HG02885 (cell line): Measurements from ENCODE around the gene PCNX2.

Source experiments
- ATAC-seq: cut with Tn5 transposase; IDR thresholded peaks from one replicate; pipeline ENCODE4 v1.9.1; 2021; ENCODE audit warnings: mild to moderate bottlenecking; ENCODE audit not compliant: unreplicated experiment, poor library complexity

Gene PCNX2

GRCh38 chr1:233316473-233316872, 20.9 kb upstream of the PCNX2 start:
- ATAC-seq, result no peak

GRCh38 chr1:233315718-233316301, 20.3 kb upstream of the PCNX2 start:
- ATAC-seq, result no peak

GRCh38 chr1:233313434-233314155, 18.1 kb upstream of the PCNX2 start:
- ATAC-seq, result no peak

- ATAC-seq, result no peak
Observed at GRCh38 chr1:233304489-233305102, 9.1 kb upstream of the PCNX2 start.

- no peak for ATAC-seq
Observed at GRCh38 chr1:233300326-233300725, 4.8 kb upstream of the PCNX2 start.

- ATAC-seq, result no peak
Observed at GRCh38 chr1:233299450-233299849, 3.9 kb upstream of the PCNX2 start.

GRCh38 chr1:233295975-233296322, 424 bp upstream of the PCNX2 start:
- ATAC-seq, result no peak

GRCh38 chr1:233294913-233295236, 650 bp downstream of the PCNX2 start:
- ATAC-seq, result peak; percentile 30

- no peak for ATAC-seq
Observed at GRCh38 chr1:233293556-233294446, 1.7 kb downstream of the PCNX2 start.

- no peak for ATAC-seq
Observed at GRCh38 chr1:233290396-233291034, 5.0 kb downstream of the PCNX2 start.

GRCh38 chr1:233289676-233290075, 5.8 kb downstream of the PCNX2 start:
- no peak for ATAC-seq

- no peak for ATAC-seq
Observed at GRCh38 chr1:233282582-233282886, 13.0 kb downstream of the PCNX2 start.

GRCh38 chr1:233281711-233282581, 13.6 kb downstream of the PCNX2 start:
- peak; percentile 82 for ATAC-seq

- no peak for ATAC-seq
Observed at GRCh38 chr1:233279971-233280370, 15.6 kb downstream of the PCNX2 start.

- no peak for ATAC-seq
Observed at GRCh38 chr1:233278631-233279030, 16.9 kb downstream of the PCNX2 start.

GRCh38 chr1:233277637-233278606, 17.6 kb downstream of the PCNX2 start:
- no peak for ATAC-seq

- no peak for ATAC-seq
Observed at GRCh38 chr1:233269656-233270055, 25.9 kb downstream of the PCNX2 start.

- ATAC-seq, result no peak
Observed at GRCh38 chr1:233268389-233269022, 27.0 kb downstream of the PCNX2 start.
